HG02870 (cell line): ENCODE measurements around the gene IL12RB2.

Source experiments
- ATAC-seq: cut with Tn5 transposase; IDR thresholded peaks from one replicate; pipeline ENCODE4 v1.9.1; 2021; ENCODE audit warnings: mild to moderate bottlenecking, moderate library complexity; ENCODE audit not compliant: unreplicated experiment

The IL12RB2 gene

GRCh38 chr1:67307251-67308060, at the start of gene IL12RB2:
TSS of gene IL12RB2 (plus strand) at chr1:67307873. CDS start at chr1:67320369, 12,496 bp downstream.
- ATAC-seq: peak; percentile 67

DNA sequence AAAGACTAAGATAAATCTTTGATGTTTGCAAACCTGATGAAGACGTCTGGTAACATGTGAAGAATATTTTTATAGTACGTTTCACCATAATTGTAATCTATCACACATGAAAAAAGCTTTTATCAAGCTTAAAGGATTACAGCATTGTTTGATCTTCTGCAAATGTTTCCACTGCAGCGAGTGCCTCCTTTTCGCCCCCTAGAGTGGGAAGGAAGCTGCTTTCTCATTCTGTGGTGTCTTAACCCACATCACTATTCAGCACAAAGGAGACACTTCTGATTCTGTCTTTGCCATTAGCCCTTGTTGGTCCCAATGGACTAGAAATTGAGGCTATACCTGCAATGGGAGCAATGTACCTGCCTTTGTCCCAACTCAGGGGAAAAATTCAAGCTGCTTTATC, 46.0 kb upstream of the IL12RB2 start:
- no peak for ATAC-seq

- no peak for ATAC-seq
Measured at GRCh38 chr1:67262735-67263134, 44.9 kb upstream of the IL12RB2 start.

DNA sequence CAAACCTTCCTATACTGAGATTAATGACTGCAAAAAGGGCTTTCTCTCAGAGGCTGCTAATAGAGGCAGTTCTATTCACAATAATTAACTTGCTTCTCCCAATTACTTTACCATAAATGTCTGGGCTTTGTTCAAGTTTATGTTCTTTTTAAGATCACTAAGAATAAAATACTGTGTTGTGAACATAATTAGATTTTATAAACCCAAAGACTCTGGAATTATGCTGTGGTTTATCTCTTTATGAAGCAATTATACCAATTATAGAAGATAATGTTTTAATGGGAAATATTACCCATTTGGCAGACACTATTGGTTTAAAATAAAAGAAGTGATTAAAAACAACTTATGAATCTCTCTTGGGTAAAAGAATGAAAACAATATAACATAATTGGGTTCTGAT, 43.5 kb upstream of the IL12RB2 start:
- ATAC-seq: no peak

DNA sequence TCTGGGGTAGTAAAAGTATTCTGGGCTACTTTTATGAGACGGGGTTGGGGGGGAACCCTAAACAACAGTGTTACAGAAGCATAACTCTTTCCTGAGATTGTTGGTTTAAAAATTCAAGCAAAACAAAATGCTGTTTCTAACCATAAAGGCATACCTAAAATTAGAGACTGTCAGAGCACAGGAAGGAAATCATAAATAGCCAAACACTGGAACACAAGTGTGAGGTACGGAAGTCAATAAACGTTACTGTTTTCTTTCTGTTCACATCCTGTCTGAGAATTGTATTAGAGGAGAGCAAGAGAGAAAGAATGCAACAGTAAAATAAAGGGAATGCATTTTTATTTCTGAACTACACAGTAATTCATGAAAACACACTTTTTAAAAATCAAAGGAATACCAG, 42.8 kb upstream of the IL12RB2 start:
- no peak for ATAC-seq

DNA sequence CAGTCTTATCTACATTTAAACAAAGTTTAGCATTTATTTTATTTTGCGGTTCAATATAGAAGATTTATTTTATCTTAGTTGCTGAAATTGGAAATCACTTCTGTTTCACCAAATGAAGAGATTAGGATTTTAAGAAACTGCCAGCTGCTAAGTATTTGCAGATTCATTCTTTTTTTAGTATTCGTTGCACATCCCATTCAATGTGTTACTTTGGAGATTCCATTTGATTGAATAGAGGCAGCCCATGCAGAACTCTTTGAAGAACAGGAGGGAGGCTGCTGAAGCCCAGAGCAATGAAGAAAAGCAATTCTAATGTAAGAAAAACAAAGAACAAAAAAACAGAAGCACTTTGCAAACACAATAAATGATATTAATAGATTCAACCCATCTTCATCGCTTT, 38.6 kb upstream of the IL12RB2 start:
- ATAC-seq: no peak

GRCh38 chr1:67270541-67270940, 37.1 kb upstream of the IL12RB2 start:
- no peak for ATAC-seq

DNA sequence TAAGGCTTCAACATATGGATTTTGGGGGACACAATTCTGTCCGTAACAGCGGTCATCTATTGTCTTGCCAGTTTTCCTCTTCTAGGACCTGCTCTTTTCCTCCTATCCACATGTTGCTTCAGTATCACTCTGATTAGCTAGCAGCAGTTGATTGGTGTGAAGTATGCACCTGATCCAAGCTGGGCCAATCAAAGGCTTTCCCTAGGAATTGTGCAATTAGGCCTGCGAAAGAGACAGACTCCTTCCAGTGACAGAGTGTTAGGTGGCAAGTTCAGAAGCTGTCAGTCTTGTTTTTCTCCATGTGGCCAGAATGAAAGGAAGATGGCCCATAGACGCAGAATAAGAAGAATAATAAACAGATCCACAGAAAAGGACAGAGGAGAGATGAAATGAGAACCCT, 34.1 kb upstream of the IL12RB2 start:
- no peak for ATAC-seq

GRCh38 chr1:67274623-67275325, 32.9 kb upstream of the IL12RB2 start:
- ATAC-seq: peak; percentile 91

DNA sequence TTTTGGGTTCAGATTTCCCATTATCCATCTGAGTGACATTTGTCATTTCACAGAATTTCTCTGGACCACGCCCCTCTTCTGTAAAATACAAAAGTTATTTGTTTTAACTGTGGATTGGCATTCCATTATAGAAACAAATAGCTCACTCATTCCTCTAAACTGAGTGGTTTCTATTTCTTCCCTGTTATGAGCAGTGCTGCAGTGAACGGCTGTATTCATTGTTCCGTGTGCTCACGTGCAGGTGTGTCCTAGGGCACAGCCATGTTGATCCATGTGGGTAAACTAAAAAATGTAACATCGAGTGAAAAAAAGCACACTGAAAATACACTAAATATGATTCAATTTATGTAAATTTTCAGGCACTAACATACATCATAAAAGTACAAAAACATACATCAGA, 27.0 kb upstream of the IL12RB2 start:
- ATAC-seq: no peak

DNA sequence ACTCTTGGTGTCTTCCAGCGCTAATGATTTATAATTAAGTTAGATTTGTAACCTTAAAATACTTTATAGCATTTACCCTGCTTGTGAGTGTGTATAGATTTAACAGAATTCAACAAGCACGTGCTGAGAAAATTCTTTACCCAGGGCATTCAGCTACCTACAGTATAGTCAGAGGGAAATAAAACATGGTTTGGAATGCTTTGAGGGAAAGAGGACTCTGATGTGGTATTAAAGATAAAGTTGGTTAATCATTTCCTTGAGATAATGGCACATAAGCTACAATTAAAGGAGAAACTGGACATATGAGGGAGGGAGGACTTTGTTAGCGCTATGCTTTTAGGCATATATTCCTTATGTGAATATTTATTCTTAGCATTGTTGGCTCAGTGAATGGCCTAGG, 26.4 kb upstream of the IL12RB2 start:
- ATAC-seq: no peak

GRCh38 chr1:67285780-67286488, 21.7 kb upstream of the IL12RB2 start:
- ATAC-seq: peak; percentile 85

- no peak for ATAC-seq
Measured at GRCh38 chr1:67290236-67290635, 17.4 kb upstream of the IL12RB2 start.

- no peak for ATAC-seq
Measured at GRCh38 chr1:67294836-67295617, 12.6 kb upstream of the IL12RB2 start.

- no peak for ATAC-seq
Measured at GRCh38 chr1:67298762-67299161, 8.9 kb upstream of the IL12RB2 start.

DNA sequence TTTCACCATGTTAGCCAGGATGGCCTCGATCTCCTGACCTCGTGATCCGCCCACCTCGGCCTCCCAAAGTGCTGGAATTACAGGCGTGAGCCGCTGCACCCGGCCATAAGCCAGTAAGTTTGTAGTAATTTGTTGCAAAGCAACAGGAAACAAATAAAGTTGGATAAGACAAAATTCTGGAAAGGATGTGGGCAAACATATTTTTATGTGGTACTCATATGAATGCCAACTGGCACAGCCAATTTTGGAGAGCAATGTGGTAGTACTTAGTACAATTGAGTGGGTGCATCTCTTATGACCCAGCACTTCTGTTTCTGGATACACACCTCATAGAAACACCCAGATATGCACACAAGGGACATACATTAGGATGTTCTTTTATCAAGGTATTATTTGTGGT, 8.4 kb upstream of the IL12RB2 start:
- ATAC-seq: no peak

DNA sequence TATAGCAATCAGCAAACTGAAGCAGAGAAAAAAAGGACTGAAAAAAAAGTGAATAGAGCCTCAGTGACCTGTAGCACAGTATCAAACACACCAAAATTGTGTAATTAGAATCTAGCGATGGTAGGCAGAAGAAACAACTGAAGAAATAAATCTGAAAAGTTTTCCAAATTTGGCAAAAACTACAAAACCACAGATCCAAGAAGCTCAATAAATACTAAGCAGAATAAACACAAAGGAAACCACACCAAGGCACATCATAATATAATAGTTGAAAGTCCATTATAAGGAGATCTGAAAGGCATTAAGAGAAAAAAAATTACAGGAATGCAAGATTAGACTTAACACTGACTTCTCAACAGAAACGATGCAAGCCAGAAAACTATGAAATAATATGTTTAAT, 7.1 kb upstream of the IL12RB2 start:
- ATAC-seq: no peak

- ATAC-seq: no peak
Measured at GRCh38 chr1:67304023-67304422, 3.6 kb upstream of the IL12RB2 start.

DNA sequence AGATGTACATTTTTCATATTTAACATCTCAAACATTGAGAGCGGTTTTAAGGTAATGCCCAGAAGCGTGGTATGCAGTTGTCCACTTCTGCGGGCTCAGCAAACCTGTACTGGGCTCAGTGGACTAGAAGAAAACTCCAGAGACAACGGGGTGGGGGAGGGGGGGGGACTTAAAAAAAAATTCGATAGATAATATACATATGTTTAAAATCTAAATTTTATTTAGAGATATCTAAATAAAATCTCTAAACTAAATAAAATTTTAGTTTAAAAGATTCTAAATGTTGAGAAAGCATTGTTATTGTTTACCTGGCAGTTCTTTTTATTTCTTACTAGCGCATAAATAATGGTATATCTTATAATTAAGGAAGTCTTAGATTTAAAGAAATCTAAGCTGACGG, 1.1 kb upstream of the IL12RB2 start:
- no peak for ATAC-seq

DNA sequence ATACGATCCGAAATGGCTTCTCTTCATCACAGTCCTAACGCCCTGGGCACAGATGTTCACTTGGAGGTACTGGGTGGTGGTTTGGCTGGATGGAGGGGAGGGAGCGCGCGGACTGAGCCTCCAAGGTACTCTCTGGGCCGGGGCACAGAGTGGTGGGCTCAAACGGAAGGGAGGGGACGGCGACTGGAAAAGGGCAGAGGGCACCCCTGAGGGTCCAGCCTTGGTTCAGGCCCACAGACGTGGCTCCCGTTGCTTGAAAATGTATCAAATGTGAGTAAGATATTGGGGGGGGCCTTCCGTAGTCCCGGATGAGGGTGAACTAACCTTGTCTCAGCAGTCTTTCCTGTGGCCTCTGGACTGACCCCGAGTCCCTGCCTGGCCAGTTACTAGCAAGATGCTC, 463 bp downstream of the IL12RB2 start:
- ATAC-seq: peak; percentile 25

GRCh38 chr1:67312615-67313014, 4.9 kb downstream of the IL12RB2 start:
- ATAC-seq: no peak
